GM23248 (cell line): ENCODE measurements around the gene PCDHGB5. TPM values are rescaled to one million over a fixed set of nuclear protein-coding genes. Genes with fewer than 3 reads are reported as not detected.
"Not testable (repeated sequence)": the region's sequence is repeated elsewhere in the genome, so short reads cannot be mapped to it uniquely, and the experiment has no call there.

Experiments
- DNase-seq: peaks from one replicate; pipeline ENCODE4 v3.0.0-alpha.2; 2015
- H2AFZ ChIP-seq: fragments of 200-600 bp; sonication (generic); 2 replicates; pipeline ENCODE4 v1.6.1; 2016; ENCODE audit warnings: antibody characterized with exemption
- H3F3A ChIP-seq: fragments of 200-600 bp; sonication (generic); 2 replicates; pipeline ENCODE4 v1.6.1; 2016; ENCODE audit warnings: mild to moderate bottlenecking, antibody characterized with exemption, mixed run types; ENCODE audit not compliant: insufficient read depth
- H3K27ac ChIP-seq: fragments of 200-600 bp; sonication (generic); 2 replicates; pipeline ENCODE4 v1.5.1; 2016; ENCODE audit warnings: mild to moderate bottlenecking
- H3K27me3 ChIP-seq: fragments of 200-600 bp; sonication (generic); replicated peaks from 2 replicates; pipeline ENCODE4 v1.6.1; 2016; ENCODE audit warnings: mild to moderate bottlenecking; ENCODE audit not compliant: insufficient read depth
- H3K36me3 ChIP-seq: fragments of 200-600 bp; sonication (generic); 2 replicates; pipeline ENCODE4 v1.6.1; 2016; ENCODE audit warnings: low read depth, mild to moderate bottlenecking
- H3K4me1 ChIP-seq: fragments of 200-600 bp; sonication (generic); 2 replicates; pipeline ENCODE4 v1.6.1; 2016; ENCODE audit warnings: mild to moderate bottlenecking; ENCODE audit not compliant: insufficient read depth
- H3K4me2 ChIP-seq: fragments of 200-600 bp; sonication (generic); one replicate; pipeline ENCODE4 v1.6.1; 2016; ENCODE audit warnings: mild to moderate bottlenecking; ENCODE audit not compliant: unreplicated experiment
- H3K4me3 ChIP-seq: fragments of 200-600 bp; sonication (generic); 2 replicates; pipeline ENCODE4 v1.5.1; 2016; ENCODE audit warnings: mild to moderate bottlenecking
- H3K79me2 ChIP-seq: fragments of 200-600 bp; sonication (generic); 2 replicates; pipeline ENCODE4 v1.6.1; 2016; ENCODE audit warnings: mild to moderate bottlenecking; ENCODE audit not compliant: insufficient read depth
- H3K9ac ChIP-seq: fragments of 200-600 bp; sonication (generic); 2 replicates; pipeline ENCODE4 v1.6.1; 2016; ENCODE audit warnings: mild to moderate bottlenecking
- H3K9me2 ChIP-seq: fragments of 200-600 bp; sonication (generic); 2 replicates; pipeline ENCODE4 v1.6.1; 2016; ENCODE audit warnings: mixed run types, mild to moderate bottlenecking, moderate library complexity; ENCODE audit not compliant: insufficient read depth
- H3K9me3 ChIP-seq: fragments of 200-600 bp; sonication (generic); one replicate; pipeline ENCODE4 v1.6.1; 2017; ENCODE audit warnings: low read depth
- H4K20me1 ChIP-seq: fragments of 200-600 bp; sonication (generic); 2 replicates; pipeline ENCODE4 v1.6.0; 2016; ENCODE audit not compliant: insufficient read depth
- EZH2 ChIP-seq: fragments of 200-600 bp; sonication (generic); IDR thresholded peaks from 2 replicates; pipeline ENCODE4 v1.6.1; 2018; ENCODE audit warnings: antibody characterized with exemption, mild to moderate bottlenecking; ENCODE audit not compliant: insufficient read depth, poor library complexity, severe bottlenecking
- EZH2phosphoT487 ChIP-seq: fragments of 200-600 bp; sonication (generic); IDR thresholded peaks from 2 replicates; pipeline ENCODE4 v1.6.1; 2018; ENCODE audit warnings: antibody characterized with exemption, moderate library complexity, mild to moderate bottlenecking, low read depth; ENCODE audit not compliant: insufficient read depth
- WGBS, 2 experiments: methylation state at CpG; one replicate each; pipeline ENCODE4 v1.1.6; 2015 to 2017; ENCODE audit warnings: low lambda C conversion rate in 2 of 2, low coverage in 1 of 2; ENCODE audit errors: missing lambda C conversion rate in 2 of 2; 5-methylcytosine and 5-hydroxymethylcytosine counted together
- in situ Hi-C: fragments of 300-500 bp; cut with MboI; formaldehyde crosslinking; loops from 2 replicates; pipeline ENCODE4 v1.15.0; 2020
- polyA plus RNA-seq: library from polyadenylated mRNA; unstranded; fragments of >200 nt; fragmentation: Nextera tagmentation; extraction: Ambion mirVana; gene quantifications from 2 replicates; pipeline ENCODE4 v1.2.1, GENCODE V29; 2016
- total RNA-seq: library from RNA; depleted of rRNA; stranded (reverse); fragments of >200 nt; shearing (Covaris generic); gene quantifications from 2 replicates; pipeline ENCODE4 v1.2.3, GENCODE V29; 2014

Gene PCDHGB5
- total and polyA plus RNA-seq, 2 experiments from 2014 or later: 13.2 to 15.0 TPM

DNA sequence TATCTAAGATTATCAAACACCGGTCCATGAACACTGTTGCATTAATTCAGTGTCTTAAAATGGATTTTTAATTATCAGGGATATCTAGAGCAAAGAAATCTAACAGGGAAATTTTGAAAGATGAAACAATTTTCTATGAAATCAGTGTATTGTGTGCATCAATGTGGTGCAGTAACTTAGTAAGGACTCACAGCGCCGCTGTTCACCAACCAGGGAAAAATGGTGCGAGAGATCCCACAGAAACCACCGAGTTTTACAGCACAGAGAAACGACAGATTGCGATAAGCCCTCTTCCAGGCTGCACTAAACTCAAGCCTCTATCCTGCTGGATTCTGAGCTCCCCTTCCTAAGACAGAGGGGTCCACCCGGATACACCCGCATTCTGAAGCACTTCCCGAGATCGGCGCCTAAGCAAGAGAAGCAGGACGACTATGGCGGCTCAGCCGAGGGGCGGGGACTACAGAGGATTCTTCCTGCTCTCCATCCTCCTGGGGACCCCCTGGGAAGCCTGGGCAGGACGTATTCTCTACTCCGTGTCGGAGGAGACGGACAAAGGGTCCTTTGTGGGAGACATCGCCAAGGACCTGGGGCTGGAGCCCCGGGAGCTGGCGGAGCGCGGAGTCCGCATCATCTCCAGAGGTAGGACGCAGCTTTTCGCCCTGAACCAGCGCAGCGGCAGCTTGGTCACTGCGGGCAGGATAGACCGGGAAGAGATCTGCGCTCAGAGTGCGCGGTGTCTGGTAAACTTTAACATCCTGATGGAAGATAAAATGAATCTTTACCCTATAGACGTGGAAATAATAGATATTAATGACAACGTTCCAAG lies 15.1 kb upstream of the PCDHGB5 start, which contains the start of gene PCDHGA7:
TSS of gene PCDHGA7 (plus strand) at position 274 of the 826 bp plus-strand sequence. CDS start at position 432, 158 bp downstream.
- H2AFZ ChIP-seq: no peak within 1 kb of the TSS; the same call in 1 of the 2 replicates
- no peak for DNase-seq
- H3K9ac ChIP-seq: no peak within 1 kb of the TSS
- H3K27me3 ChIP-seq: no peaks in the 10 kb centered on the region
- H3K36me3 ChIP-seq: no peaks in the 10 kb centered on the region
- WGBS, 2 experiments: 34 to 38% methylated on average over 36 to 37 of the region's 37 CpGs
- in situ Hi-C loops: no loop called here
- H3K4me3 ChIP-seq: no peak within 1 kb of the TSS; the same call in 1 of the 2 replicates
- H3K27ac ChIP-seq: no peak within 1 kb of the TSS
- H3K9me3 ChIP-seq: no peaks in the 10 kb centered on the region
- no peaks in the 10 kb centered on the region for H3F3A ChIP-seq
- no peaks in the 10 kb centered on the region for H3K9me2 ChIP-seq
- H3K4me2 ChIP-seq: no peak within 1 kb of the TSS
- H3K79me2 ChIP-seq: no peaks in the 10 kb centered on the region
- H4K20me1 ChIP-seq: no peaks in the 10 kb centered on the region
- no peaks in the 10 kb centered on the region for H3K4me1 ChIP-seq
- TF ChIP-seq EZH2 (no peak), EZH2phosphoT487 (no peak)

DNA sequence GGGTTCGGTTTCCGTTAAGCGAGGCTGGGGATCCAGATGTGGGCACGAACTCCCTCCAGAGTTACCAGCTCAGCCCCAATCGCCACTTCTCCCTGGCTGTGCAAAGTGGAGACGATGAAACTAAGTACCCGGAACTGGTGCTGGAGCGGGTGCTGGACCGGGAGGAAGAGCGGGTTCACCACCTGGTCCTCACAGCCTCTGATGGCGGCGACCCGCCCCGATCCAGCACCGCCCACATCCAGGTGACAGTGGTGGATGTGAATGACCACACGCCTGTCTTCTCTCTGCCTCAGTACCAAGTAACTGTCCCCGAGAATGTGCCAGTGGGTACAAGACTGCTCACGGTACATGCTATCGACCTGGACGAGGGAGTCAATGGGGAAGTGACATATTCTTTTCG lies 14.4 kb upstream of the PCDHGB5 start:
- H2AFZ ChIP-seq: no peak overlapping the region
- TF ChIP-seq EZH2 (no peak), EZH2phosphoT487 (no peak)

DNA sequence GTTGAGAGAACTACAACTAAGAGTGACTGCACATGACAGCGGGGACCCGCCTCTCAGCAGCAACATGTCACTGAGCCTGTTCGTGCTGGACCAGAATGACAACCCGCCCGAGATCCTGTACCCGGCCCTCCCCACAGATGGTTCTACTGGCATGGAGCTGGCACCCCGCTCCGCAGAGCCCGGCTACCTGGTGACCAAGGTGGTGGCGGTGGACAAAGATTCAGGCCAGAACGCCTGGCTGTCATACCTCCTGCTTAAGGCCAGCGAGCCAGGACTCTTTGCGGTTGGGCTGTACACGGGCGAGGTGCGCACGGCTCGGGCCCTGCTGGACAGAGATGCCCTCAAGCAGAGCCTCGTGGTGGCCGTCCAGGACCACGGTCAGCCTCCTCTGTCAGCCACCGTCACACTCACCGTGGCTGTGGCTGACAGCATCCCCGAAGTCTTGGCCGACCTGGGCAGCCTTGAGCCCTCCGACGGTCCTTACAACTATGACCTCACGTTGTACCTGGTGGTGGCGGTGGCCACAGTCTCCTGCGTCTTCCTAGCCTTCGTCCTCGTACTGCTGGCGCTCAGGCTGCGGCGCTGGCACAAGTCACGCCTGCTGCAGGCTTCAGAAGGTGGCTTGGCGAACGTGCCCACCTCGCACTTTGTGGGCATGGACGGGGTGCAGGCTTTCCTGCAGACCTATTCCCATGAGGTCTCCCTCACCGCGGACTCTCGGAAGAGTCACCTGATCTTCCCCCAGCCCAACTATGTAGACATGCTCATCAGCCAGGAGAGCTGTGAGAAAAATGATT lies 13.1 kb upstream of the PCDHGB5 start:
- H3K79me2 ChIP-seq: no peaks in the 10 kb centered on the region
- no peak overlapping the region for H2AFZ ChIP-seq
- TF ChIP-seq EZH2phosphoT487 (no peak), EZH2 (no peak)
- H3K9me3 ChIP-seq: no peaks in the 10 kb centered on the region
- H3K27ac ChIP-seq: no peak overlapping the region
- WGBS, 2 experiments: 36 to 38% methylated on average over 42 to 43 of the region's 43 CpGs
- no peak overlapping the region for H3K9ac ChIP-seq
- H3K4me3 ChIP-seq: no peak overlapping the region
- H3F3A ChIP-seq: no peaks in the 10 kb centered on the region
- H3K4me2 ChIP-seq: no peak overlapping the region
- DNase-seq: no peak
- H3K27me3 ChIP-seq: no peaks in the 10 kb centered on the region
- no peaks in the 10 kb centered on the region for H3K4me1 ChIP-seq
- no peaks in the 10 kb centered on the region for H3K36me3 ChIP-seq
- H4K20me1 ChIP-seq: no peaks in the 10 kb centered on the region
- in situ Hi-C loops: no loop called here
- no peaks in the 10 kb centered on the region for H3K9me2 ChIP-seq

More for the DNA sequence above, 14.4 kb upstream of the PCDHGB5 start:
- Histone ChIP-seq H3K27me3 (no peaks in the 10 kb centered on the region), H3K4me2 (no peak overlapping the region), H3K36me3 (no peaks in the 10 kb centered on the region), H3K79me2 (no peaks in the 10 kb centered on the region), H3K4me1 (no peaks in the 10 kb centered on the region), H3K9me2 (no peaks in the 10 kb centered on the region), H3K27ac (no peak overlapping the region), H3K9me3 (no peaks in the 10 kb centered on the region), H3K9ac (no peak overlapping the region), H3F3A (no peaks in the 10 kb centered on the region), H3K4me3 (no peak overlapping the region), H4K20me1 (no peaks in the 10 kb centered on the region)
- no peak for DNase-seq
- in situ Hi-C loops: no loop called here
- WGBS, 2 experiments: 41 to 42% methylated on average over 18 to 21 of the region's 21 CpGs

DNA sequence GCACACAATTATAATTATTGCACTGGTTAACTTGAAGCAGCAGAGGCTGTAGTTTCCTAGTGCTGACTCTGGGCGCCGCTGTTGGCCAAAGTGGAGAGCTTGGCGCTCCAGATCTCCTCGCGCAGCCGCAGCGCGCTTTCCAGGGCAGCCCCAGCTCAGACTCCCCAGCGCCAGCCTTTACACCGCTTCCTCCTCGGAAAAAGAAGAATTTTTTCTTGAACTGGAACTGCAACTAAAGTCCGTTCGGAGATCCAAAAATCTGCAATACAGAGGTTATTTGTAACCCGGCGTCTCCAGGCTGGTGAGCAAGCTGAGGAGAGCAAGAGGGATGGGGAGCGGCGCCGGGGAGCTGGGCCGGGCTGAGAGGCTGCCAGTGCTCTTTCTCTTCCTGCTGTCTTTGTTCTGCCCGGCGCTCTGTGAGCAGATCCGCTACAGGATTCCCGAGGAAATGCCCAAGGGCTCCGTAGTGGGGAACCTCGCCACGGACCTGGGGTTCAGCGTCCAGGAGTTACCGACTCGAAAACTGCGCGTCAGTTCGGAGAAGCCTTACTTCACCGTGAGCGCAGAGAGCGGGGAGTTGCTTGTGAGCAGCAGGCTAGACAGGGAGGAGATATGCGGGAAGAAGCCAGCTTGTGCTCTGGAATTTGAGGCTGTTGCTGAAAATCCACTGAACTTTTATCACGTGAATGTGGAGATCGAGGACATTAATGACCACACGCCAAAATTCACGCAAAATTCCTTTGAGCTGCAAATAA lies 10.0 kb upstream of the PCDHGB5 start, which contains the start of gene PCDHGB4:
TSS of gene PCDHGB4 (plus strand) at position 142 of the 755 bp plus-strand sequence. CDS start at position 329, 187 bp downstream.
- peak within 1 kb of the TSS; percentile 62; the same call in 1 of the 2 replicates for H2AFZ ChIP-seq
- peak; percentile 61 for DNase-seq
- H3K79me2 ChIP-seq, H3K27ac ChIP-seq, H3K9ac ChIP-seq, H4K20me1 ChIP-seq, H3K9me3 ChIP-seq, H3K27me3 ChIP-seq, H3K4me2 ChIP-seq, H3F3A ChIP-seq, H3K36me3 ChIP-seq, H3K9me2 ChIP-seq, H3K4me1 ChIP-seq, in situ Hi-C loops: not testable (repeated sequence)
- WGBS, 2 experiments: 13 to 19% methylated on average over 21 to 23 of the region's 40 CpGs
- H3K4me3 ChIP-seq: peak within 1 kb of the TSS; percentile 66
